Inflammatory macrophage treated with lipopolysaccharide for 4 hours (primary cell): ENCODE results near the gene MAP7.
"Not testable (repeated sequence)": the region's sequence is repeated elsewhere in the genome, so short reads cannot be mapped to it uniquely, and the experiment has no call there.

Experiments used
- DNase-seq: peaks from one replicate; pipeline ENCODE4 v3.0.0-alpha.2; 2020

MAP7 gene

GRCh38 chr6:136411453-136412354 is 138.5 kb downstream of the MAP7 start:
- no peak for DNase-seq

GRCh38 chr6:136411025-136411325 is 139.2 kb downstream of the MAP7 start:
- DNase-seq: no peak

GRCh38 chr6:136410201-136411024 is 139.8 kb downstream of the MAP7 start:
- DNase-seq: no peak

GRCh38 chr6:136409597-136409996 is 140.6 kb downstream of the MAP7 start:
- no peak for DNase-seq

- peak; percentile 73 for DNase-seq
Measured at GRCh38 chr6:136408204-136408603, 142.0 kb downstream of the MAP7 start.

- DNase-seq: peak; percentile 90
Measured at GRCh38 chr6:136405420-136406029, 144.7 kb downstream of the MAP7 start.

- no peak for DNase-seq
Measured at GRCh38 chr6:136404627-136405419, 145.4 kb downstream of the MAP7 start.

- no peak for DNase-seq
Measured at GRCh38 chr6:136404007-136404406, 146.2 kb downstream of the MAP7 start.

GRCh38 chr6:136403110-136403980 is 146.9 kb downstream of the MAP7 start:
- peak; percentile 92 for DNase-seq

- DNase-seq: no peak
Measured at GRCh38 chr6:136401749-136402148, 148.5 kb downstream of the MAP7 start.

- not testable (repeated sequence) for DNase-seq
Measured at GRCh38 chr6:136401236-136401635, 149.0 kb downstream of the MAP7 start.

GRCh38 chr6:136398453-136398852 is 151.8 kb downstream of the MAP7 start:
- no peak for DNase-seq

GRCh38 chr6:136396908-136397307 is 153.3 kb downstream of the MAP7 start:
- DNase-seq: no peak

- not testable (repeated sequence) for DNase-seq
Measured at GRCh38 chr6:136390959-136391358, 159.3 kb downstream of the MAP7 start.

GRCh38 chr6:136387316-136387715 is 162.9 kb downstream of the MAP7 start:
- DNase-seq: no peak

GRCh38 chr6:136383268-136383937 is 166.8 kb downstream of the MAP7 start:
- DNase-seq: no peak

- DNase-seq: no peak
Measured at GRCh38 chr6:136382676-136383252, 167.5 kb downstream of the MAP7 start.

- no peak for DNase-seq
Measured at GRCh38 chr6:136378888-136379287, 171.3 kb downstream of the MAP7 start.

- not testable (repeated sequence) for DNase-seq
Measured at GRCh38 chr6:136375836-136376235, 174.4 kb downstream of the MAP7 start.

GRCh38 chr6:136371959-136372358 is 178.3 kb downstream of the MAP7 start:
- DNase-seq: peak; percentile 23
